Stimulated activated CD8-positive, alpha-beta memory T cell treated with anti-CD3 and anti-CD28 coated beads, Interleukin-7, amount 100 ng/mL, for 4 hours (primary cell): ENCODE results near the gene HOXD9.

ENCODE experiments used
- DNase-seq, 2 donors: peaks; one replicate each; pipeline ENCODE4 v3.0.0-alpha.2; 2020; ENCODE audit warnings: low read depth in 2 of 2

Gene HOXD9

DNA sequence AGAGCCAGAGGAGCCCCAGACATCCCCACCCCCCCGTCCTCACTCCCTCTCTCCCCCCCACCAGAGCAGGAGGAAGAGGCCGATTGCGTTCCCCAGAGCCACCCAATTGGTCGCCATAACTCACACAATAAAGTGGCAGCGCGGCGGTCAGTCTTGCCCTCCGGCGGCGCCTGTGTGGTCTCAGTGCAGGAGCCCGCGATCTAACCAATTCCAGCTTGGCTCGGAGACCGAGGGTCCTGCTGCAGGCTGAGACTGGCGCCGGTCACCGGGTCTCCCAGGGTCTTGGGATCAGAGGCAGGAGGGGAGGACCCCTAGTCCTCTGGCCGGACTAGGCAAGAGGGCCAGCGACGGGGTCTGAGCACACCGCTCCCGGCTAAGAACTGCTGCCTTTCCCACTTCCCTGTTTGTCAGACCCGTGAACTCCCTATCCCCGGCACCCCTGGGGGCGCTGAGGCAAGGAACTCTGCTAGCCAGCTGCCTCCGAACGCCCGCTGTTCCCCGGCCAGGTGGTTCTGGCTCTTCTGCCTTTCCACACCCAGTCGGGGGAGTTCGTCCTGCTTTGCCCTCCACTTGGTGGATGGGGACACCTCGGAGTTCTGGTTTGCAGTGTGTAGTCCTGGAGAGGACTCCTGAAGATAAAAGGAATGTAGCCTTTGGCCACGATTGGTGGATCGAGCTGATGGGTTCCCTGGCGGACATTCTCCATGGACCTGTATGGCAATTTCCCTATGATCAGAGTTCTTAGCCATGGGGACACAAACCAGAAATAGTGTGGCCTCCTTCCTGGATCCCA lies 24.0 kb upstream of the HOXD9 start:
- DNase-seq, result no peak

DNA sequence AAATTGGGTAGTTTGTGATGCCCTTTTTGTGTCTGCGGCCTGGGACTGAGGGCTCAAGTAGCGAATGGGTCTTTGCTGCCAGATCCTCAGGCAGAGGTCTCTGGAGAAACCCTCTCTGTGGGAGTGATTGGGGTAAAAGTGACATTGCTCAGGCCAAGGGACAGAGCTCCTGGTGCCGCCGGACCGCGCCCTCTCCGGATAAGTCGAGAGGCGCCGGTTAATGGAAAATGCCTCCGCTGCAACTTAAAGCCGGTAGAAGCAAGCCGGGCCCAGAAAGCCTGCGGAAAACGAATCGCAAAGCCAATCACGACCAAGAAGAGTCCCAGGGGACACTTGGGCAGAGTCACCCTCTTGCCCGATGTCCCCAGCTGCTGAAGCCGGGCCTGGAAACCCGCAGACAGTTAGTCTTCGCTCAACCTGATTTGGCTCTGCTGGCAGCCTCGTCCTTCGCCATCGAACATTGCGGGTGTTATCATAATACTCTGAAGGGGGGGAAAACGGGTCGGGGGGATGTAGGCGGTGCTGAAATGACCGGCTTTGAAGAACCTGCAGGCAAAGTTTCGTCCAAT lies 23.3 kb upstream of the HOXD9 start:
- DNase-seq, result no peak

DNA sequence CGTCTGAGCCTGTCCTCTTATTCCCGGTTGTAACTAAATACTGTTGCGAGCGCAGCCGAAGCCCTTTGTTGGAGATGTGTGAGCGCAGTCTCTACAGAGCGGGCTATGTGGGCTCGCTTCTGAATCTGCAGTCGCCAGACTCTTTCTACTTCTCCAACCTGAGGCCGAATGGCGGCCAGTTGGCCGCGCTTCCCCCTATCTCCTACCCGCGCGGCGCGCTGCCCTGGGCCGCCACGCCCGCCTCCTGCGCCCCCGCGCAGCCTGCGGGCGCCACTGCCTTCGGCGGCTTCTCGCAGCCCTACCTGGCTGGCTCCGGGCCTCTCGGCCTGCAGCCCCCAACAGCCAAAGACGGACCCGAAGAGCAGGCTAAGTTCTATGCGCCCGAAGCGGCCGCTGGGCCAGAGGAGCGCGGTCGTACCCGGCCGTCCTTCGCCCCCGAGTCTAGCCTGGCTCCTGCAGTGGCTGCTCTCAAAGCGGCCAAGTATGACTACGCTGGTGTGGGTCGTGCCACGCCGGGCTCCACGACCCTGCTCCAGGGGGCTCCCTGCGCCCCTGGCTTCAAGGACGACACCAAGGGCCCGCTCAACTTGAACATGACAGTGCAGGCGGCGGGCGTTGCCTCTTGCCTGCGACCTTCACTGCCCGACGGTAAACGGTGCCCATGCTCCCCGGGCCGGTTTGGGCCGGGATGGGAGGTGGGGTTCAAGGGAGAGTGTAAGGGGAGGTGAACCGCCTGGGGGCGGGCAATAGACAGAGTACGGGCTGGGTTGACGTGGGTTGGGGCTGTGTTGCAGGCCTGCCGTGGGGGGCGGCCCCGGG lies 22.6 kb upstream of the HOXD9 start, which contains the start of gene HOXD12:
HOXD12 (plus strand) TSS at position 68 of the 819 bp plus-strand sequence; CDS start at position 75, 7 bp downstream.
- DNase-seq, result no peak

DNA sequence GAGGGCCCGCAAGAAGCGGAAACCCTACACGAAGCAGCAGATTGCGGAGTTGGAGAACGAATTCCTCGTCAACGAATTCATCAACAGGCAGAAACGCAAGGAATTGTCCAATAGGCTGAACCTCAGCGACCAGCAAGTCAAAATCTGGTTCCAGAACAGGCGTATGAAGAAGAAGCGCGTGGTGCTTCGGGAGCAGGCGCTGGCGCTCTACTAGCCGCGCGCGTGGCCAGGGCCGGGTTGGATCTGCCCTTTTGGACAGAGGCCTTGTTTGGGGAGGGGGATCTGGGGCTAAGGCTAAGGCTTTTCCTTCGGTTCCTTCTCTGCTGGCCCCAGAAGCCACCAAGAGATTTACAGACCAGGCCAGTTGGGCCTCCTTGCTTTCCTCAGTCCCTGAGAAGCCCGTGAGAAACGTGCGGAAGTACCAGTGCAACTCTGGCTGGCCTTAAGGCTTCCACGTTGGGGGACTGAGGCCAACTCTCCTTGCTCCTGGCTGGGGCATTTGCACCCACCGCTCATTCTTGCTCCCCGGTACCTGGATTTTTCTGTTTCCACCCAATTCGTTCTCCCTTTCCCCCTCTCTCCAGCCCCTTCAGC lies 21.9 kb upstream of the HOXD9 start:
- DNase-seq, result no peak

DNA sequence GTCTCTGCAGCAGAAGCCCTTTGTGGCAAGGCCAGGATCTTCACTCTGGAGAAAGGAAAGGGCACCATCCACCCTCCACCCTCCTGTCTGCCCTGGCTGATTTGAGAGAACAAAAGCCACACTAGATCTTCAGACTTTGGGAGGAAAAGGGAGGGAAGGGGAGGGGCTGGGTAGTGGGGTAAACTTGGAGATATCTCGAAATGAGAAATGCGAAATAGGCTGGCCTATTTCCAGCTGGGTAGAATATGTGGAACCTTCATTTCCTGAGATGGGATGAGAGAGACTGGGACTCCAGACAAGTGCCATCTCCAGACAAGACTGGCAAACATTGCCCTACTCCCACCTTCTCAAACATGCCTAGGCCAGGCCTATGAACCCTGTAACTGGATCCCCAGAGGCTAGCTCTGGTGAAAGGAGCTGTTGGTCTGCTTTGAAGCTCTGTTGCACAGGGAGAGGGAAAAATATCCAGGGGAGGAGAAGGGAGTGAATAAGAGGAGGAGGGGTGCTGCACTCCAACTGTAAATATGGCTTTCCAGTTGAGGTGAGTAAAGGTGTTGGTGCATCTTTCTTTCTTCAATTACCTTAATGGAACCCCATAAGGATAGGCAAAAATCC lies 21.2 kb upstream of the HOXD9 start:
- DNase-seq, result no peak

DNA sequence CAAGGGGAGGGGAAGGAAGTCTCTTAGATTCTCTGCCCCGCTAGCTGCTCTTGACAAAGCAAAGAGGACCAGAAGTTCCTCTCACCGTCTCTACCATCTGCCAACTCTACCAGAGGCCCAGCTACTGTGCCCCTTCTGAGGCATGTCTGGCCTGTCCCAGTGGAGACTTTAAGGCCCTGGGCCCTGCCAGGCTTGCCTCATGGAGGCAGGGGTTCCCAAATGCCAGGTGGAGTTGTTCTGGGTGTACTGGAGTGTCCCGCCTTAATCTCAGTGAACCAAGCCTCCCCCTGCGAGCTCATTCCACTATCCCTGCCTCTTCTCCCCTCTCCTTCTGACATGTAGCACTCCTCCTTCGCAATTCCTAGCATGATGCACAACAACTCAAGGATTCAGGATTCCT lies 20.7 kb upstream of the HOXD9 start:
- DNase-seq, result no peak

DNA sequence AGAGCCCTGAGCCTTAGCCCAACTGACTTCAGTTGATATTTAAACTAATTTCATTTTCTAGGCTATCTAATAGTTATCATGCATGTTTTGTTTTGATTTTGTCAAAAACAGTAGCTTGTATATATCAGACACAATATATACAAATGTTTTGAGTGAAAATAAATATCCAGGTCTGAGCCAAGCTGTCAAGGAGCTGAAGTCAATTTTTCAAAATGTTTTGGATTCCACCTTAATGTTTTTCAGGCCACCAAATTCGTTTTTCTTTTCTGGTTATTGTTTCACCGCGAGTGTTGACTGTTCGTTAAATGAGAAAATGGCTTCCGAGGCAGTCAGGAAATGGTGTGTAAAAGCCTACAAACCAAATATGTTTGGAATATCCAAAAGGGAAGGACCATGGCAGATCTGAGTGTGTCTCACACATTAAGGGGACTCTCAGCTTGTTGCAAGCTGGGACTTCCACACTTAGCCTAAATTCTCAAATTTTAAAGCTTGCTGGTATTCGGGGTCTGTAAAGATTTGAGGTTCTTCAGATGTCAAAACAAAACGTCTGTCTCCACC lies 20.1 kb upstream of the HOXD9 start:
- DNase-seq, result no peak

DNA sequence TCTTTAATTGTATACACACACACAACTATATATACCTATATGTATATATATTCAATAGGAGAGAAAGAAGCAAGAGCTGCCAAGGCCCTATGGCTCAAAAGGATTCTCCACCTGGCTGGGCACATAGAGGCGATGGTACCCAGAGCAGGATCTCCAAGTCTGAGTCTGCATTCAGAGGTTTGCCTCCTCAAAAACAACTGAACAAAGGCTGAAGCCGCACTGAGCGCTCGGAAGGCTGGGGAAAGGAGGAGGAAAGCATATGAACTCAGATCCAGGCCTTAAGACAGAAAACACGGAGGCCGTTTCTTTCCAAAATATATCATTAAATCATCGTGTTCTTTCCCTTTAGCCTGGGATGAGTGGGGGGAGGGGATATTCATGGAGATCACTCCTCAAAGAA lies 19.3 kb upstream of the HOXD9 start:
- DNase-seq, result no peak

DNA sequence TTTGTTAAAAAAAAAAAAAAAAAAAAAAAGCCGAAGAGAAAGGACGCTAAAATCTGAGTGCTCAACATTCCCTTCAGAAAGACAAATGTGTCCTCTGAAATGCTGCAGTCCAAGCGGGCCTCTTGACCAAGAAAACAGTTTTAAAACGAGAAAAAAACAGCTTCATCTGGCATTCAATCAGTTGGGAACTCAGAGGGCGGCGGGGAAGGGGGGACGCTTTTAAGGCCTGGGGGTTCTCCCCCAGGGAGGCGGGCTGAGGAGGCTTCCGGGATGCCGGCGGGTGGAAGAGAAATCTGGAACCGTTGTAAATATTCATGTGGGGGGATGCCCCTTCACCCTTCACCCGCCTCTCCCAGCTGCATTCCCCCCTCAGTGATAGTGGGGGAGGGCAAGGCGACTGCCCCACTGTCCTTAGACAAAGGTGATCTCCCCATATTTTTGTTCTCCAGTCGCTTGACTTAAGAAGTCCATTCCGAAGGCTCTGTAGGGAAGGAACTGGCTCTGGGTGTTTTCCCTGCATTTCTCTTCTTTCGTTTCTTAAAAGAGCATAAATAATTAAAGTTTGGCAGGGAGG lies 18.7 kb upstream of the HOXD9 start:
- no peak for DNase-seq

DNA sequence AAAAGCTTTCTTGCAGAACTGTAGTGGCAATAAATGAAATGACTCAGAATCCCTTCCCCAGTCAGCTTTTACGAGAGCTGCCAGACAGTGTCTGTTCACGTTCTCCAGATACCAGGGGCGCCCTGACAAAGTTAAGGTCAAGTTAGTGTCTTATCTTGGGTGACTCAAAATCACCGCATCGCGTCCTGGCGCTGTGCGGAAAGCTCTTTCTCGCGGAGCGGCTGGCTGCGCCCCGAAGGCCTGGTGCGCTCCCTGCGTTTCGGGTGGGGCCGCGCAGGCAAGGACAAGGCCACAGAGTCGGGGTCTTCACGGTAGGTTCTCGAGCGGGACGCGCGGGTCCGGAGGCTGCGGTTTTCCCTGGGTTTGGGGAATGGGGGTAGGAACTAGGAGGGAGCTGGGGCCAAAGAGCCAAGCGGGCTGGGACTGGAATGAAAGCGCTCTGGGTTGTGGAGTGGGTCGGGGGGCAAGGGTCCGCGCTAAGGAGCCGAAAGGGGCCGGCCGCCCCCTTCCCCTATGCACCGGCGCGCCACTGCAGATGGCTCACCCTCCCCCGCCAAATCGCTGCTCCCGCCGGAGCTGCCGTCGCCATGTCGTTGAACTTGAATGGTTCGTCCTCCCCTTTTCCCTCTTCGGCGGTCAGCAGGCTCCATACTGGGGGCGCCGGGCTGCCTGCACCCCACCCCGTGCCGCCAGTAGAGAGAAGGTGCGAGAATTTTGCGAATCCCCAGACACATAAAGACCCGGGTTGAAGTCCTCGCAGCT lies 18.0 kb upstream of the HOXD9 start:
- no peak for DNase-seq

DNA sequence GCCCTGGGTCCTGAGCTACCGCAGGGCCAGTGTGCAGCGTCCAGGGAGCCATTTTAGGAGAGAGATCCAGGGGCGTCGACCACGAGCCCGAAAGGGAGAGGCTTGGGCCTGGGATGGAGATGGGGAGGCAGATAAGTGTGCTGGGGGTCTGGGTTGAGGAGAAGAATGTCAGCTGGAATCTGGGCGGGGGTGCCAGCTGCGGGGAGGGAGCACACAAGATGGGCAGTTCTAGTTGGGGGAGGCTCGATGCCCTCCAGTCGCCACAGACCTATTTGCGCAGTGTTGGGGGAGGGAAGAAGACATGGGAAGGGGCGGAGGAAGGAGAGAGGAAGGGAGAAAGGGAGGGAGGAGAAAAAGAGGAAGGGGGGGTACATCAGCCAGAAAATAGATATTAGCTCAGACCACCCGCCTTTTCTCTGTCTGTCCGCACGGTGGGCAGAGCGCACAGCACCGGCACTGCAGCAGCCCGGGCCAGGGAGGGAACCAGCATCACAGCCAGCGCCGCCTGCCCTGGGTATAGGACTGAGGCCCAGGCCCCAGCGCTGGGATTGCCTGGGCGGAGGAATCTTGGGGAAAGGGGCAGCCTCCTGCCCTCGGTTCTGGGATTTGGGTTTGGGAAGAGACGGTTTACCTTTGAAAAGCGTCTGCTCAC lies 17.3 kb upstream of the HOXD9 start:
- DNase-seq, result no peak

DNA sequence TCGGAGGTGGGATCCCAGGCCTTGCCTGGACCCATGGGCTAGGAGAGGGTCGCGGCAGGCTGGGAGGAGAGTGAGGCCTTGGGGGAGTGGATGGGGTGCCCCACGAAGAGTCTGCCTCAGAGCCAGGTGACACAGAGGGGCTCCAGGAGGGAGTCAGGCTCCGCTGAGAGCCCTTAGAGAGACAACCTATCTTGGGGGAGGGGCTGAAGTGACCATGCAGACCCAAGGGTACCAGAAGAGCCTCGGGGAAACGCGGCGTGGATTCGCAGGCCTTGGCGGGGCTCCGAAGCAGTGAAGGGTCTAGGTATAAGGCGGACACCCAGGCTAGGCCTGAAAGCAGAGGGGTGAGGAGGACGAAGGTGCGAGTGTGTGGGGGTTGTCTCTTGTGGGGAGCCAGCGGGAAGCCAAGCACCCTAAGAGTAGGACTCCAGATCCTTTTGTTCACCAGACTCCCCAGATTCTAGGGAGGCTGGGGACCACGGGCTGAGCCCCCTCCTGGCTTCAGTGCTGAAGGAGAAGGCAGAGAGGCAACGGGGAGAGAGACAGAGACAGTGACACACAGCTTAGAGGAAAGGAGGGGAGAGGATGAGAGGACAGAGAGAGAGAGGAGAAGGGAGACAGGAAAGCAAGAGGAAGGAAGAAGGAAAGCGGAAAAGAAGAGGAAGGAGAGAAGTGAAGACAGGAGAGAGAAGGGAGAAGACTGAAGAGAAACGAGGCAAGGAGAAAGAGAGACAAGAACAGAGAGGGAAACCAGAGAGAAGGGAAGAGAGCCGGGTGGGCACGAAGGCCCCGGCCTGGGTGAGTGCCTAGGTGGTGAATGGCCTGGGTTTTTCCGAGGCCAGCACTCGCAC lies 16.6 kb upstream of the HOXD9 start:
- DNase-seq, result no peak

DNA sequence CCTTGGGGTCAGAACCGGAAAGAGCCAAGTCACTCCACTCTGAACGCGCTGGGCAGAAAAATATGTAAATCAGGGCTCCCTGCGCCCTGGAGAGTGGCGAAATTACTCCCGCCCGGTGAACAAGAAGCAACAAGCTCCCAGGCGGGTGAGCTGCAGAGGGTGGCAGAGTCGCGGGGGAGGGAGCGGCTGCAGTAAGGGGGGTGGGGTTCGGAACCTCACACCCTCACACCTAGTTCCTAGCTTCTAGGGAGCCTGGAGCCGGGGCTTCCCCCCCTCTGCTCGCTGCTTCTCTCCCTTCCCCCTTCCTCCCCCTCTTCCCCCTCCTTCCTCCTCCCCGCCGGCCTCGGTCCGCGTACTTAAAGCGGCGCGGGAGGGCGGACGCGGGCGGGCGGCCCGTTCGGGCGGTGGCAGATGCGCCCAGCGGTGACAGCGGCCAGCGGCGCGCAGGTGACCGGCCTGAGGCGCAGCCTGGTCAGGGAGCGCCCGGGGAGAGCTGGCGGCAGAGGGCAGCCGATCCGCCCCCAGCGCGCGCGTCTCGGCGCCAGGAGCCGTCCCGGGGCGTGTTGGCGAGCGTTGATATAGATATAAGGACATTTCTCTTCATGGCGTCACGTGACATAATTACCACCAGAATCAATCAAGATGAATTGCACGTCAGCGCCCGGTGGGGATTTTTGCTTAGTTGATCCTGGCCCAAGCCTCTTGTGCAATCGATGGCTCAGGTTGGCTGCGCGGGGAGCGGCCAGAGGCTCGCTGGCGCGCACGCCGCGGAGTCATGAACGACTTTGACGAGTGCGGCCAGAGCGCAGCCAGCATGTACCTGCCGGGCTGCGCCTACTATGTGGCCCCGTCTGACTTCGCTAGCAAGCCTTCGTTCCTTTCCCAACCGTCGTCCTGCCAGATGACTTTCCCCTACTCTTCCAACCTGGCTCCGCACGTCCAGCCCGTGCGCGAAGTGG lies 15.7 kb upstream of the HOXD9 start, which contains the start of gene HOXD11:
HOXD11 (plus strand) TSS at position 700 of the 959 bp plus-strand sequence; CDS start at position 776, 76 bp downstream.
- no peak for DNase-seq

DNA sequence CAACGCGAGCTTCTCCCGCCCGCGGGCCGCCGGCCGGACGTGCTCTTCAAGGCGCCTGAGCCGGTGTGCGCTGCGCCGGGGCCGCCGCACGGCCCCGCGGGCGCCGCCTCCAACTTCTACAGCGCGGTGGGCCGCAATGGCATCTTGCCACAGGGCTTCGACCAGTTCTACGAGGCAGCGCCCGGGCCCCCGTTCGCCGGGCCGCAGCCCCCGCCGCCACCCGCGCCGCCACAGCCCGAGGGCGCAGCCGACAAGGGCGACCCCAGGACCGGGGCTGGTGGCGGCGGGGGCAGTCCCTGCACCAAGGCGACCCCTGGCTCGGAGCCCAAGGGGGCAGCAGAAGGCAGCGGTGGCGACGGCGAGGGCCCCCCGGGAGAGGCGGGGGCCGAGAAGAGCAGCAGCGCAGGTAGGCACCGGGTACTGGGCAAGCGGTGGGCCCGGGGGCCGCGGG lies 14.8 kb upstream of the HOXD9 start:
- no peak for DNase-seq

DNA sequence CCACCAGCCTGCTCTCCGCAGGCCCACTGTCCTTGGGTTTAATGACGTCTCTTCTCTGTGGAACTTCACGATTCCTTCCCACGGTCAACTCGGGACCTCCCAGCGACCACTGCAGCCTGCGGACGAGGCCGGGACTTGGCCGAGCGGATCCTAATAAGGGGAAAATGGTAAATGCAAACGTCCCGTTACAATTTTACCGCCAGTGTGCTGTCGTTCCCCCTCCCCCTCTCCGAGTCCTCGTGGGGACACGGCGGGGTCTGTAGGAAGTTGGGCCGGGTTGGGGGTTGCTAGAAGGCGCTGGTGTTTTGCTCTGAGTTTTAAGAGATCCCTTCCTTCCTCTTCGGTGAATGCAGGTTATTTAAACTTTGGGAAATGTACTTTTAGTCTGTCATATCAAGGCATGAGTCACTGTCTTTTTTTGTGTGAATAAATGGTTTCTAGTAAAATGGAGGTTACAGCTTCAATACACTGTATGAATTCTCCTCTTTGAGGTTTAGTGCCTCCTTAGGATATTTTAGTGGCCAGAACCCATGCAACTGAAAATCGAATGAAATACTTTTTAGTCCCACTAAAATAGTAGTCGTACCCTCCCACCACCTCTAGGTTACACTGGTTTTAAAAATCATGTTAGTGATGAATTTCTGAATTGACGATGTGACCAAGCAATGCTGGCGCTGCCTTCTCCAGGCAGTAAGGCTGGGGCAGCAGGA lies 13.2 kb upstream of the HOXD9 start:
- DNase-seq, result no peak

DNA sequence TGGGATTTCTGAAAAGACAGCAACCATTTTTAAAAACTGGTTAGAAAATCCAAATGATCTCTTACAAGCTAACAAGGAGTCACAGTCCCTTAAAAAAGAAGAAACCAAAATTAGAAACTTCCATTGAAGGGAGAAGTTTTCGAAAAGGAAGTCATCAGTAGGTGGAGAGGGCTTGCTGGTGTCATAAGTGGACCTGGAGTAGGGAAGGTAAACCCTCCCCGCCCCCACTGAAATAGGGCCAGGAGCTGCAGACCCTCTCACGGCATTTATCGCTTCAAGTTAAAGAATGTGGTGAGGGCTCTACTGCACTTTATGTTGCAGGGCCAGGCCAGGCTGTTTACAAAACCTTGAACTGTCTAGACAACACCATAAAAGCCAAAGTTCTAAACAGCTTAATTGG lies 12.6 kb upstream of the HOXD9 start:
- no peak for DNase-seq
